NCI-H1105 (cell line): ENCODE data around the gene PDE6D.

Source experiments
- DNase-seq: peaks from one replicate; lab custom pipeline; 2025; lab: John Stamatoyannopoulos, UW

The PDE6D gene

DNA sequence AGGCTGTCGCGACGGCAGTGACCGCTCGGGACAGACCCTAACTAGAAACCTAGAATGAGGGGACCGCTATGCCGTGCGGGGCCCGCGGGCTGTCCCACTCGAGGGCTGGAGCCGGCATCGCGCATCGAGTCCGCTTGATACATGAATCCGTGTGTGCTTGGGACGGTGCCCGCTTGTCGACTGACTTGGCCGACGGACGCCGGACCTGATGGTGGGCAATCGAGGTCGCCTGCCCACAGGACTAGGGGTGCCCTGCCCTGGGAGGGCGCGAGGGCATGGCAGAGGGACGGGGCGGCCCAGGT, 73.5 kb downstream of the PDE6D start:
- DNase-seq = no peak

GRCh38 chr2:231706731-231707624, 74.1 kb downstream of the PDE6D start:
- DNase-seq = peak; percentile 94

GRCh38 chr2:231704017-231704416, 77.1 kb downstream of the PDE6D start:
- DNase-seq = no peak

GRCh38 chr2:231701456-231702373, 79.4 kb downstream of the PDE6D start:
- peak; percentile 90 for DNase-seq

GRCh38 chr2:231699006-231699405, 82.1 kb downstream of the PDE6D start:
- DNase-seq = no peak

- no peak for DNase-seq
Observed at GRCh38 chr2:231696004-231696367, 85.1 kb downstream of the PDE6D start.

- DNase-seq = no peak
Observed at GRCh38 chr2:231693956-231694355, 87.1 kb downstream of the PDE6D start.

DNA sequence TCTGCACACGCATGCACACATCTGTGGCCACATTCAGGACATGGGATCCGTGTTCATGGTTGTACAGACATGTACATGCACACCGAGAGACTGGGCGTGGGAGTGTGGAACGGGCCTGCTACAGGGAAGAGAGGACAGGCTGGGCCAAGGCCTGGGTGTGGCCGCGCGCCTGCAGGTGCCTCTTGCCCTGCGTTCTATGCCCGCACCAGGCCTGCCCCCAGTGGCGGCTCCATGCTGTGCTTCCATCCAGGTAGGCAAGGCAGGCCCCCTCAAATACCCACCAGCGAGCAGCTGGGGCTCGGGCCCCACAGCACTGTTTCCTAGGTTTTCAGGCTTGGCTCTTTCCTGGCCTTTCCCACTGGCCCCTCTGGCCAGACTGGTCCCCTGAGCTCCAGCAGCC, 88.2 kb downstream of the PDE6D start:
- DNase-seq = no peak

DNA sequence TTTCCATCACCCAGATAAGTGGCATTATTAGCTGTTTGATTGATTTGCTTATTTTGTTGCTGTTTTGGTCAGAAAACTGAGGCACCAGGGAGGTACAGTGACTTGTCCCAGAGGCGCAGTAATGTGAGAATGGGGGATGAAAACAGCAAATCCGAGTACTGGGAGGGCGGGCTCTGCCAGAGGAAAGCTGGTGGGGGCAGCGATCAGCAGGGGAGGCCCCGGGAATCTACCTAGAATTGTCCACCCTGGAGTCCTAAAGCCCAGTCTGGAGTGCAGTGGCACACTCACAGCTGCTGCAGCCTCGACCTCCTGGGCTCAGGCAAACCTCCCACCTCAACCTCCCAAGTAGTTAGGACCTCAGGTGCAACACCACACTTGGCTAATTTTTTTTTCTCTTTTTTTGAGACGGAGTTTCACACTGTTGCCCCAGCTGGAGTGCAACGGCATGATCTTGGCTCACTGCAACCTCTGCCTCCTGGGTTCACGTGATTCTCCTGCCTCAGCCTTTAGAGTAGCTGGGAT, 89.8 kb downstream of the PDE6D start:
- no peak for DNase-seq

DNA sequence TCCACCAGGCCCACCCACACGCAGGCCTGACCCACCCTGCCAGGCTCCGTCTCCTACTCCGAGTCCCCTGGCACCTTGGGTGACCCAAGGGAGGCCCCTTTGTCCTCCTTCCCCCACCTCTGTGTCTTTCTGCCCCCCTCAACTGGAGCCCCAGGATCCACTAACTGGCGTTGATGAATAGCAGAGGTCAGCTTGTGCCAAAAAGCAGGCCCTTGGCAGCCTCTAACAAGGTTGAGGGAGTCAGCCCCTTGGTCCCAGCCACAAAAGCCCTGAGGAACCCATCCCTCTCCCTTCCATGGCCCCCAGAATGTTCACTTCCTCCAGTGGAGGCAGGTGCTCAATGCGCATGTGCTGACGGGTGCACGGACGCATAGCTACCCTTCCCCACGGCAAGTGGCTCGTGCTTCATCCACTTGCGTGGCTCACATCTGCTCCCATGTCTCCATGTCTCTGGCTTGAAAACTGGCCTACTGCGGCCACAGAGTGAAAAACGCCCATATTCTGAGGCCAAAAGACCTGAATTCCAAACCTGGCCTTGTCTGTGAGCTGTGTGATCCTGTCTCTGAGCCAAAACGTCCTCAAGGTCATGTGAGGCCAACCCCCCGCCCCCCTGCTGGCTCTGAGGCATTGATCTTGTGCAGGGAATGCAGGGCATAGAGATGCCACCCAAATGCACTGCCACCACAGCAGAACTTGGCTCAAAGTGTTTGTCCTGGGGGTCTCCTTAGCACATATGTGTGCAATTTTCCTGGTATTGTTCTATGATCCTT, 91.8 kb downstream of the PDE6D start:
- no peak for DNase-seq

DNA sequence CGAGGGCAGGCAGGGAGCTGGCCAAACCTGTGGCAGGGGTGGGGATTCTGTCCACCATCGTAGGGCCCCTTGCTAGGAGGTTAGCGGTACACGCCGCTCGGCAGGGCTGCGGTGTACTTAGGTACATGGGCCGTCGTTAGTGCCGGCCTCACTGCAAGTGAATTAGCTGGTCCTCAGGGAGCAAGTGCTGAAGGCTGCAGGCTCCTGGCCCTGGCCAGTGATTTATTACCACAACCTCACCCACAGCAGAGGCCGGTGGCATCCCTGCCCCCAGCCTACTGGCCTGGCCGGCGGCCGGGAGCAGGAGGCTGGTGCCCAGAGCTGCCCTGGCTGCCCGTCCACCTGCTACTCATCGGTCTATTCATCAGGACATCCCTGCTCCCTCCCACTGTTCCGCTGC, 92.4 kb downstream of the PDE6D start:
- no peak for DNase-seq

- DNase-seq = no peak
Observed at GRCh38 chr2:231687961-231688360, 93.1 kb downstream of the PDE6D start.

GRCh38 chr2:231687133-231687852, 93.8 kb downstream of the PDE6D start:
- no peak for DNase-seq

GRCh38 chr2:231686192-231687100, 94.6 kb downstream of the PDE6D start:
- no peak for DNase-seq

- DNase-seq = no peak
Observed at GRCh38 chr2:231685349-231686191, 95.5 kb downstream of the PDE6D start.

DNA sequence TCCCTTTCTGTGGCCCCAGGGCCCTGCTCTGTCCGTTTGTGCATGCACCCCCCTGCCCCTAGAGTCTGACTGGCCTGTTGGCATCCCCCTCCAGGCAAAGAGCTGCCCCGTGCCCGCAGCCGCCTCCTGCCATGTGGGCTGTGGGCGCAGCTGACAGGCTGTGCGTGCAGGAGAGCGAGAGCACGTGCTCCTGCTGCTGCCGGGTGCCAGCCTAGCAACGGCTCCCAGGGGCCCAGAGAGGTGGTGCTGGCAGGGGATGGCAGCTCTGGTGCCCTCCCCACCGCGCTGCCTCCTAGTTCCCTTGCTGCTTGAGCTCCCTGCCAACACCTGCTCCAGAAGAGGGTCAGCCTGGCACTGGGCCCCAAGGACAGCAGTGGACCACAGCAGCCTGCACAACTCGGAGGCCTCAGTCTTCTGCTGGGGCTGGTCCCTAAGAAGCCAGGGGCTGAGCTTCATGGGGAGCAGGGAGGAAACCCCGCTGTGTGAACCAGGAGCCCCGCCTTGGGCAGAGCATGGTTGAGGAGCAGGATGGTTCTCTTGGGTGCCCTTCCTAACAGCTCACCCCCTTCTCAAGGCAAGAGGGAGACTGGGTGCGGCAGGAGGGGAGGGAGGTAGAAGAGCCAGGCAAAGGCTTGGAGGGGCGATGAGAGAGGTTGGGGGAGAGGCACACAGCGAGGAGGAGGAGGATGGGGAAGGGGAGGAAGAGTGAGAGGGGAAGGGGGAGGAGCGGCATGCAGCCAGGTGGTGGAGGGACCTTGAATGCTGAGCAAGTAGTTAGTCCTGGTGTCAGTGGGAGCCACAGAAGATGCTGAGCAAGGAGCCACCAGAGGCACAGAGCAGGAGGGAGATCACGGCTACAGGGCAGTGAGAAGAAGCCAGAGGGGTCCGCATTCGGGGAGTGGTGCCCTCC, 96.5 kb downstream of the PDE6D start:
- peak; percentile 78 for DNase-seq

- peak; percentile 71 for DNase-seq
Observed at GRCh38 chr2:231683292-231684235, 97.5 kb downstream of the PDE6D start.
